ENCODE measurements around the gene FKBP1B.

DNA sequence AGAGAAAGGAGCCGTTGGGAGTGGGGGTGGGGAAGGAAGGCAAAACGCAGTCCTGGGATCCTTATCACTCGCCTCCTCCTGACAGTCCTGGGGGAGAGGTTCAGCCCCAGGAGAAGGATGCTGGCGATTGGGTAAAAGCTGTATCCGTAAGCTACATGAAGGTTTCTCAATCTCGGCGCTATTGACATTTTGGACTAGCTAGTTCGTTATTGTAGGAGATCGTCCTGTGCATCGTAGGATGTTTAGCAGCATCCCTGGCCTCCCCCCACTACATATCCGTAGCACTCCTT lies 35.6 kb downstream of the FKBP1B start:
- TF ChIP-seq POLR2AphosphoS5 (IDR thresholded peaks at IDR 0.05) = no peak
- no peak for TF ChIP-seq CTCF (IDR thresholded peaks at IDR 0.05)
- TF ChIP-seq POLR2A (IDR thresholded peaks at IDR 0.05) = no peak
- TF ChIP-seq EP300 (IDR thresholded peaks at IDR 0.05) = no peak

Data from upper lobe of left lung (tissue), 4 donors.